ENCODE data around the gene TTI1. TPM values are rescaled to one million over a fixed set of nuclear protein-coding genes. Genes with fewer than 3 reads are reported as not detected.

Gene TTI1
- total RNA-seq, 1 donor from 2014 or later: 30.1 TPM

DNA sequence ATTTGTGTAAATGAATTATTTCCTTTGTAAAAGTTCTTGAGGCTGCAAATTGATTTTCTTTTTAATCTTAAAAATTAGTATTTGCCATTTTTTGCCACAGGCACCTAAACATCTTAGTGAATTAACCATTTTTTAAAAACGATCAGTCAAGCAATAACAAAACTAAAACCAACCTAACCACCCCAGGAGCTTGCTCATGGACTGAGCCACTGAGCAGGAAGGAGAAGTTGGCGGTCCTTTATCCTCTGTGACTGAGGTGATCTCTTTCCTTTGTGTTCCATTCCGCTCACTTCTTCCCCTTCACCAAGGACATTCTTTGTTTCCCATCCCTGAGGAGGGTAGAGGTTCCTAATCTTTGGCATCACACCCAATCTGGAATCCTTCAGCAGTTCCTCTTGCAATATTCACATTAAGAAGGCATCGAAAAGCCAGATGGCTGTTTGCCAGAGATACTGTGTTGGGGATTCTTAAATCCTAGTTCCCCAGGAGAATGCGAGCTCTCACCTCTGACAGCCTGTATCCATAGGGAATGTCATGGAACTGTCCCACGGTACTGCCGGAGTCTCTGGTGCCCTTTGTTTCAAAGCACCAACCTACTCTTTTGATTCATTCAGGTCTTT, 30.8 kb upstream of the TTI1 start:
- ChIA-PET CTCF (interaction anchor here (10.5 kb wide), 1 partner anchor 157 kb away, joined by 307 read pairs; no protein-coding TSS in a partner anchor), POLR2A (no interaction called here)
- ATAC-seq (ENCODE audit: low read depth): peak; percentile 66
- Mint-ChIP-seq H3K4me1 (peaks cover 41% of the 10 kb centered on the region), H3K27ac (peak overlapping the region; percentile 22), H3K36me3 (ENCODE audit: low read depth) (peaks cover 61% of the 10 kb centered on the region), H3K27me3 (no peaks in the 10 kb centered on the region), H3K4me3 (peak overlapping the region; percentile 8), H3K9me3 (no peaks in the 10 kb centered on the region)
- no peak for DNase-seq
- no peak for TF ChIP-seq CTCF (IDR thresholded peaks at IDR 0.05)
- intact Hi-C loops (cut with micrococcal nuclease): loop anchor here (5.0 kb wide), 1 partner anchor 33 kb away; no protein-coding TSS in a partner anchor

DNA sequence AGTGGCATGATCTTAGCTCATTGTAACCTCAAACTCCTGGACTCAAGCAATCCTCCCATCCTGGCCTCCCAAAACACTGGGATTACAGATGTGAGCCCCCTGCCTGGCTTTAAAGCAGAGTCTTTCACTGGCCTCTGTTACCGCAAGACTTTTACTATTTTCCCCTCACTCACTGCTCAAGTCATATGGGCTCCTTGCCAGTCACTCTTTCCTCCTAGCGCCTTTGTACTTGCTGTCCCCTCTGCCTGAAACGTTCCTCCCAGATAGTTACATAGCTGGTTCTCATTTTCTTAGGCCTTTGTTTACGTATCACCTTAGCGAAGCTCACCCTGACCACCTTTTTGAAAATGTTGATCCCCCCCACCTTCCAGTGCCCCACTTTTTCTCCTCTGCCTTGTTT, 29.6 kb upstream of the TTI1 start:
- DNase-seq: no peak
- no peaks in the 10 kb centered on the region for H3K9me3 Mint-ChIP-seq
- no peak overlapping the region for H3K27ac Mint-ChIP-seq
- no peak for ATAC-seq (ENCODE audit: low read depth)
- no peak overlapping the region for H3K4me3 Mint-ChIP-seq
- CTCF ChIA-PET: interaction anchor here (1.1 to 10.5 kb wide), 4 partner anchors 10 to 158 kb away, joined by 4 to 307 read pairs (median 8); no protein-coding TSS in a partner anchor
- no peaks in the 10 kb centered on the region for H3K27me3 Mint-ChIP-seq
- intact Hi-C loops (cut with micrococcal nuclease): loop anchor here (5.0 kb wide), 1 partner anchor 34 kb away; no protein-coding TSS in a partner anchor
- H3K36me3 Mint-ChIP-seq (ENCODE audit: low read depth): peaks cover 55% of the 10 kb centered on the region
- POLR2A ChIA-PET: interaction anchor here (0.5 to 0.6 kb wide), 3 partner anchors 77 to 717 kb away, joined by 5 to 6 read pairs (median 5); no protein-coding TSS in a partner anchor
- no peak for TF ChIP-seq CTCF (IDR thresholded peaks at IDR 0.05)
- peaks cover 41% of the 10 kb centered on the region for H3K4me1 Mint-ChIP-seq

- peaks cover 35% of the 10 kb centered on the region for H3K4me1 Mint-ChIP-seq
- DNase-seq: no peak
- CTCF ChIA-PET: interaction anchor here (0.7 to 10.5 kb wide), 4 partner anchors 12 to 160 kb away, joined by 3 to 307 read pairs (median 8); no protein-coding TSS in a partner anchor
Measured at GRCh38 chr20:38061109-38061508, 27.9 kb upstream of the TTI1 start.

GRCh38 chr20:38060536-38060935, 27.3 kb upstream of the TTI1 start:
- Mint-ChIP-seq H3K36me3 (ENCODE audit: low read depth) (peaks cover 46% of the 10 kb centered on the region), H3K9me3 (no peaks in the 10 kb centered on the region), H3K4me3 (no peak overlapping the region), H3K4me1 (peaks cover 29% of the 10 kb centered on the region), H3K27me3 (no peaks in the 10 kb centered on the region), H3K27ac (no peak overlapping the region)
- TF ChIP-seq CTCF (IDR thresholded peaks at IDR 0.05): no peak
- ATAC-seq (ENCODE audit: low read depth) (no peak), DNase-seq (no peak)
- CTCF ChIA-PET: interaction anchor here (0.7 to 10.5 kb wide), 4 partner anchors 13 to 161 kb away, joined by 3 to 307 read pairs (median 8); no protein-coding TSS in a partner anchor
- POLR2A ChIA-PET: interaction anchor here (0.8 to 1.3 kb wide), 2 partner anchors 34 to 162 kb away, joined by 3 to 5 read pairs; no protein-coding TSS in a partner anchor
- intact Hi-C loops (cut with micrococcal nuclease): loop anchor here (5.0 kb wide), 1 partner anchor 37 kb away; no protein-coding TSS in a partner anchor

More at GRCh38 chr20:38061109-38061508, 27.9 kb upstream of the TTI1 start:
- POLR2A ChIA-PET: interaction anchor here (0.8 to 1.3 kb wide), 2 partner anchors 33 to 161 kb away, joined by 3 to 5 read pairs; no protein-coding TSS in a partner anchor
- TF ChIP-seq CTCF (IDR thresholded peaks at IDR 0.05): no peak
- ATAC-seq (ENCODE audit: low read depth): no peak
- Mint-ChIP-seq H3K9me3 (no peaks in the 10 kb centered on the region), H3K4me3 (no peak overlapping the region), H3K27me3 (no peaks in the 10 kb centered on the region), H3K36me3 (ENCODE audit: low read depth) (peaks cover 45% of the 10 kb centered on the region), H3K27ac (no peak overlapping the region)
- intact Hi-C loops (cut with micrococcal nuclease): loop anchor here (5.0 kb wide), 1 partner anchor 36 kb away; no protein-coding TSS in a partner anchor

GRCh38 chr20:38059832-38060231, 26.6 kb upstream of the TTI1 start:
- Mint-ChIP-seq H3K4me3 (no peak overlapping the region), H3K4me1 (peaks cover 23% of the 10 kb centered on the region), H3K9me3 (no peaks in the 10 kb centered on the region), H3K27me3 (no peaks in the 10 kb centered on the region), H3K27ac (no peak overlapping the region), H3K36me3 (ENCODE audit: low read depth) (peaks cover 49% of the 10 kb centered on the region)
- ATAC-seq (ENCODE audit: low read depth) (no peak), DNase-seq (no peak)
- CTCF ChIA-PET: interaction anchor here (3.3 to 10.5 kb wide), 2 partner anchors 15 to 161 kb away, joined by 69 to 307 read pairs; no protein-coding TSS in a partner anchor
- POLR2A ChIA-PET: no interaction called here
- intact Hi-C loops (cut with micrococcal nuclease): loop anchor here (5.0 kb wide), 3 partner anchors 37 to 498 kb away; no protein-coding TSS in a partner anchor
- no peak for TF ChIP-seq CTCF (IDR thresholded peaks at IDR 0.05)

All from activated B cell treated with CpG ODN at 0.5 μM for 24 hours (primary cell).